Erythroblast (primary cell): ENCODE measurements around the gene CARD8.

Experiments used
- DNase-seq, 2 experiments: peaks; one replicate each; lab custom pipeline; 2025; lab: John Stamatoyannopoulos, UW
- GATA1 ChIP-seq: IDR thresholded peaks from 2 replicates; pipeline ENCODE4 v1.6.1; 2011; ENCODE audit warnings: low read depth, mild to moderate bottlenecking, control low read depth, low read length, moderate library complexity
- POLR2A ChIP-seq: IDR thresholded peaks from 2 replicates; pipeline ENCODE4 v1.6.1; 2011; ENCODE audit warnings: mild to moderate bottlenecking, low read length

Gene CARD8

DNA sequence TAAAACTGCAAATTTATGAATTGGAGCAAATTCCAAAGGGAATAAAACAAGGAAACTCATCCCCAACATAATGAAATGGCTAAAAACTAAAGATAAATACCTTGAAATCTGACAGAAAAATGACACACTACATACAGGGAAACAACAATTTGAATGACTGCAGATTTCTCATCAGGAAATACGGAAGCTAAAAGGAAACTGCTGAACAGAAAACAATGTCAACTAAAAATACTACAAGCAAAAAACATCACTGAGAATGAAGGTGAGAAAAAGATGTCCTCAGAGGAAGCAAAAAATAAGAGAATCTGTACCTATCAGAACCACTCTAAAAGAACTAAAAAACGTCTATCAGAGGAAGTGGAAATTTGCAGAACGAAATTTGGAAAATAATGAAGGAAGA lies 45.7 kb downstream of the CARD8 start:
- DNase-seq, result no peak
- TF ChIP-seq POLR2A, result no peak
- no peak for TF ChIP-seq GATA1

GRCh38 chr19:48206397-48207093 lies 49.2 kb downstream of the CARD8 start:
- TF ChIP-seq POLR2A, result no peak
- TF ChIP-seq GATA1, result no peak
- peak; percentile 71 to 85 for DNase-seq

GRCh38 chr19:48203794-48204628 lies 51.7 kb downstream of the CARD8 start:
- TF ChIP-seq POLR2A, result peak; percentile 91
- no peak for TF ChIP-seq GATA1
- peak; percentile 95 to 96 for DNase-seq

DNA sequence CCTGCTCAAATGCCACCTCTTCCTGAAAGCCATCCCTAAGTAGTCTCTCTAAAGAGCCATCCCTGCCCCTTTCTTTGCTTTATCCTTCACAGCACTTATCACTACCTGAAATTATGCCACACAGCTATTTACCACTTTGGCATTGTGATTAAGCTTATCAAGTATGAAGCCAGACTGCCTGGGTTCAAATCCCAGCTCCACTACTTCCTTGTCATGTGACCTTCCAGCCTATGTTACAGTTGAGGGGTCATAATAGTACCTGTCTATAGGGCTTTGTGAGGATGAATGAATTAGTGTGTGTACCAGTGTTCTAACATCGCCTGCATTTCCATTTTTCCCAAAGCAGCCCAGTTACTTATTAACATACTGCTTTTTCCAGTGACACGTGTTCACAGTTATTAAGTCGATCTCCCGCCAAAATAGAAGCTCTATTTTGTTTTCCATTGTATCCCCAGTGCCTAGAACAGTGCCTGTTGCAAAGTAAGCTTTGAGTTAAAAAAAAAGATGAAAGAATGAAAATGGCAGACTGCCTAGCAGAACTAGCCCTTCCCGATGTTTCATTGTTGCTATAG lies 52.4 kb downstream of the CARD8 start:
- no peak for TF ChIP-seq GATA1
- peak; percentile 52 to 60 for DNase-seq

GRCh38 chr19:48196933-48197665 lies 58.6 kb downstream of the CARD8 start:
- no peak for DNase-seq

DNA sequence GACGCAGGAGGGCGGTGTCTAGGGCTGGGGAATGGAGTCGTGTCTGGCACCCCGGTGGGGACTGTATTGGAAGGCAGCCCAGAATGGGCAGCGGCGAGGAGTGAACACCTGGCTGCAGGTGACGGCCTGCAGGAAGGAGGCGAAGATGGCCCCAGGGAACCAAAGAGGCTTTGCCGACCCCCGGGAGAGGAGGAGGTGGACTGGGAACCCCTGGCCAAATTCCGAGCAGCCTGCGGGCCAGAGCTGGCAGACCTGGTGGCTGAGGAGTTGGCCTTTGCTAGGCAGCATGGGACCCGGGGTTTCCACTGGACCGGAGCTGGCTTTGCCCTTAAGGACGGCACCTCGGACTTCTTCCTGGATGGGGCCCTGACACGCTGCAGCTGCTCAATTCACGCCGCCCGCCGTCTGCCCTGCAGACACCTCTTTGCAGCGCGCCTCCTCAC lies 59.4 kb downstream of the CARD8 start:
- no peak for DNase-seq
- no peak for TF ChIP-seq POLR2A
- TF ChIP-seq GATA1, result no peak

More at GRCh38 chr19:48196933-48197665, 58.6 kb downstream of the CARD8 start:
- TF ChIP-seq POLR2A, result no peak
- TF ChIP-seq GATA1, result no peak

- DNase-seq, result no peak
- TF ChIP-seq POLR2A, result no peak
- TF ChIP-seq GATA1, result no peak
These were observed 60.6 kb downstream of the CARD8 start for GRCh38 chr19:48194844-48195830.

DNA sequence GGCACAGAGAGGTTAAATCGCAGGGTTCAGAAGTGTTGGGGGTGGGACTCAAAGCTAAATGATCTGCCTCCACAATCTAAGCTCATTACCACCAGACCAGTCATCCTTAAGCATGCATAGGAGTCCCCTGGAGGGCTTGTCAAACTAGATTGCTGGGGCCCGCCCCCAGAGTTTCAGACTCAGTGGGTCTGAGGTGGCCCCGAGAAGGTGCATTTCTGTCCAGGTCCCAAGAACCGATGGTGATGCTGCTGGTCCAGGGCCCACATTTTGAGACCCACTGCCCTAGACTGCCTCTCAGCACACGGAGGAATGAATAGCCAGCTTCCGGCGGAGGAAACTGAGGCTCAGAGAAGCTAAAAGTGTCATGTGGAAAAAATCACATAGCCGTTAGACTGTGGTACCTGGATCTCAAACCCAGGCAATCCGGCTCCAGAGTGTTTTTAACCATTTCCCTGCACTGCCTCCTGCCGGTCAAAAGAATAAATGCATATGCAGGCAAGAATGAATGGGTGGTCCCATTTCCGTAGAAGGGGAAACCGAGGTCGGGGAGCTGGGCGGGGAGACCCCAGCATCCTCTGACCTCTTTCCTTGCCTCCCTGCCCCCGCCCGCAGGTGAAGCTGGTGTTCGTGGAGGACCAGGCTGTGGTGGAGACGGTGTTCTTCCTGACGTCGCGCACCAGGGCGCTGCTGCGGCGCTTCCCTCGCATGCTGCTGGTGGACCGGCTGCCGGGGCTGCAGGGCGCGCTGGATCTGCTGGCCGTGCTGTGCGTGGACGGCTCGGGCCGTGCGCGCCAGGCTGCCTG lies 61.5 kb downstream of the CARD8 start:
- peak; percentile 26 to 54 for DNase-seq
- TF ChIP-seq GATA1 (no peak), POLR2A (no peak)

- DNase-seq, result no peak
These were observed 63.0 kb downstream of the CARD8 start for GRCh38 chr19:48192750-48193149.

GRCh38 chr19:48190885-48191284 lies 64.8 kb downstream of the CARD8 start:
- TF ChIP-seq GATA1 (no peak), POLR2A (no peak)
- DNase-seq, result no peak

More at GRCh38 chr19:48192750-48193149, 63.0 kb downstream of the CARD8 start:
- TF ChIP-seq POLR2A (no peak), GATA1 (no peak)

DNA sequence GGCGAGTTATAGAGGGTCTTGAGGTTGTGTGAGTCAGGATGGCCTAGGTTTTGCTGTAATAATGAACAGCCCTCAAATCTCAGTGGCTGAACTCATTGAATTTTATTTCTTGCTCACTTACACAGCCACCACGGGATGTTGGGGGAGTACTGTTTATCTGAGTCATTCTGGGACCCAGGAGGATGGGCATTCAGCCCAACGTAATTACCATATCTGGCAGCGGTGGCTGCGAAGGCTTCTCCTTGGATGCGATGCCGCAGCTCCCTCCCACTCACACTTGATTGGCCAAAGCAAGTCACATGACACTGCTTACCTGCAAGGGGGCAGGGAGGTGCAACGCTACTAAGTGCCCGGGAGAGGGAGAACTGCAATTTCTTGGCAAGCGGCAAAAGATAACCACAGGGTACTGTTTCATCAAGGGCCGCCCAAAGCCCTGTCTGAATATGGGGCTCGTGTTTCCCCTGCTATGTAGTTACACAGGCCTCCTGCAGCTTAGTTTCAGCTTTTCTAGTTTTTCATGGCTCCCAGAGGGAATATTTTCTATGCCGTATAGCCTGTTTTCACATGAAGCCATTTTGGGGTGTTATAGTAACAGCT lies 65.3 kb downstream of the CARD8 start:
- TF ChIP-seq GATA1, result no peak
- TF ChIP-seq POLR2A, result no peak
- DNase-seq, result peak; percentile 38 to 53

DNA sequence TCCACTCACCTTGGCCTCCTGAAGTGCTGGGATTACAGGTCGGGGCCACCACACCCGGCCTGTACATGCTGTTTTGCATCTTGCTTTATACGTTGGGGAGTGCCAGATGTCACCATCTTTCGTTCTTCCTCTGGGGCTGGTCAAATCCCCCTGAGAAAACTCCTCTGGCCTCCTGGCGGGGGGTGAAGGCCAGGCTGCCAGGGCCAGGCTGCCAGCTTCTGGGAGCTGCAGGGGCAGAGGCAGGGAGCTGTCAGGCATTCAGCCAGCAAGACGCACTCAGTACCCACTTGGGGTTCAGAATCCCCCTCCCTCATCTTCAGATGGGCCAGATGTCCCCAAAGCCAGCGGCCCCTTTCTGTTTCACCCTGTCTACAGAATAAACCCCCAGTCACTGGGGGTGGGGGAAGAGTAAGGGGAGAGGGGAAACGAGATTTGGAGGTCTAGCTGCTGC lies 69.1 kb downstream of the CARD8 start:
- no peak for TF ChIP-seq POLR2A
- TF ChIP-seq GATA1, result no peak
- no peak for DNase-seq
